ENCODE data around the gene STX2. TPM values are rescaled to one million over a fixed set of nuclear protein-coding genes. Genes with fewer than 3 reads are reported as not detected.

Gene STX2
- polyA plus RNA-seq, 1 donor (not counting 4 experiments of a cell fraction or from before 2014, with no cell fraction given) = 24.1 TPM

DNA sequence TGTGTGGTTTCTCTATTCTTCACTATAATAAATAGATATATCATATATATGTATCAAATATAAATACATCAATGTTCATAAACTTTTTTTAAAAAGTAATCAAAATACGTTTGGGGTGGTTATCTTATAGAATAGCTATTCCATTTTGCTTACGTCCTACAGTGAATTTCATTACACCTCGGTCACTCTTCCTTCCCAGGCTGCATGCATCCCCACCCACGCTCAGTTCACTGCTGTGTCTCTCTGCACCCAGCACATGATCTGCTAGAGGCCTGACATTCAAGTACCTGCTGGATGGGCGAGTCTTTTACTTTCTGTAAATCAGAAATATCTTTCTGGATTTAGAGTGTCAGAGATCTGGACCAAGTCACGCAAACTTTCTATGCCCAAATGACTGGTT lies 3.6 kb downstream of the STX2 start:
- dilution Hi-C loops (cut with MboI; ENCODE audit: extremely low pct_ligation_motif_present, low sequenced_read_pairs) = no loop called here
- Histone ChIP-seq H3K4me1 (ENCODE audit: control insufficient read depth, extremely low read depth, insufficient read depth, low read length) (peaks cover 15% of the 10 kb centered on the region), H3K36me3 (ENCODE audit: control insufficient read depth in 2 of 2, extremely low read depth in 1 of 2, insufficient read depth in 2 of 2, low read length in 2 of 2) (peaks cover 1 to 2% of the 10 kb centered on the region in 2 experiments), H4K20me1 (ENCODE audit: control insufficient read depth, extremely low read depth, insufficient read depth, low read length) (no peaks in the 10 kb centered on the region), H3K9me3 (ENCODE audit: control insufficient read depth, low read depth, low read length) (no peaks in the 10 kb centered on the region), H3K79me2 (ENCODE audit: control insufficient read depth, insufficient read depth, low read length) (peaks cover 65% of the 10 kb centered on the region), H3K4me2 (ENCODE audit: control insufficient read depth, extremely low read depth, insufficient read depth, low read depth, low read length) (no peak overlapping the region), H3K27ac (ENCODE audit: control insufficient read depth, insufficient read depth, low read length) (no peak overlapping the region), H3K9ac (ENCODE audit: control insufficient read depth, extremely low read depth, insufficient read depth, low read length) (no peak overlapping the region), H2AFZ (ENCODE audit: control insufficient read depth, low read length) (no peak overlapping the region), H3K9me1 (ENCODE audit: control insufficient read depth, extremely low read depth, insufficient read depth, low read length) (no peaks in the 10 kb centered on the region), H3K27me3 (ENCODE audit: control insufficient read depth, extremely low read depth, insufficient read depth, low read length) (no peaks in the 10 kb centered on the region), H3K4me3 (ENCODE audit: control insufficient read depth in 2 of 3, extremely low read depth in 1 of 3, insufficient read depth in 2 of 3, low read depth in 1 of 3, low read length in 3 of 3) (no peak overlapping the region)
- no peak for DNase-seq (ENCODE audit: low read depth, low spot score)
- no peak for FAIRE-seq
- TF ChIP-seq EZH2 (IDR thresholded peaks at IDR 0.05; ENCODE audit: low read length) = no peak
- TF ChIP-seq, protein P1, sequence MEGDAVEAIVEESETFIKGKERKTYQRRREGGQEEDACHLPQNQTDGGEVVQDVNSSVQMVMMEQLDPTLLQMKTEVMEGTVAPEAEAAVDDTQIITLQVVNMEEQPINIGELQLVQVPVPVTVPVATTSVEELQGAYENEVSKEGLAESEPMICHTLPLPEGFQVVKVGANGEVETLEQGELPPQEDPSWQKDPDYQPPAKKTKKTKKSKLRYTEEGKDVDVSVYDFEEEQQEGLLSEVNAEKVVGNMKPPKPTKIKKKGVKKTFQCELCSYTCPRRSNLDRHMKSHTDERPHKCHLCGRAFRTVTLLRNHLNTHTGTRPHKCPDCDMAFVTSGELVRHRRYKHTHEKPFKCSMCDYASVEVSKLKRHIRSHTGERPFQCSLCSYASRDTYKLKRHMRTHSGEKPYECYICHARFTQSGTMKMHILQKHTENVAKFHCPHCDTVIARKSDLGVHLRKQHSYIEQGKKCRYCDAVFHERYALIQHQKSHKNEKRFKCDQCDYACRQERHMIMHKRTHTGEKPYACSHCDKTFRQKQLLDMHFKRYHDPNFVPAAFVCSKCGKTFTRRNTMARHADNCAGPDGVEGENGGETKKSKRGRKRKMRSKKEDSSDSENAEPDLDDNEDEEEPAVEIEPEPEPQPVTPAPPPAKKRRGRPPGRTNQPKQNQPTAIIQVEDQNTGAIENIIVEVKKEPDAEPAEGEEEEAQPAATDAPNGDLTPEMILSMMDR (optimal IDR thresholded peaks at IDR 0.05 in 1 of 3, IDR thresholded peaks at IDR 0.05 in 1 of 3, conservative IDR thresholded peaks at IDR 0.05 in 1 of 3; ENCODE audit: extremely low read depth in 1 of 3, insufficient read depth in 2 of 3, low read length in 3 of 3) = no peak

DNA sequence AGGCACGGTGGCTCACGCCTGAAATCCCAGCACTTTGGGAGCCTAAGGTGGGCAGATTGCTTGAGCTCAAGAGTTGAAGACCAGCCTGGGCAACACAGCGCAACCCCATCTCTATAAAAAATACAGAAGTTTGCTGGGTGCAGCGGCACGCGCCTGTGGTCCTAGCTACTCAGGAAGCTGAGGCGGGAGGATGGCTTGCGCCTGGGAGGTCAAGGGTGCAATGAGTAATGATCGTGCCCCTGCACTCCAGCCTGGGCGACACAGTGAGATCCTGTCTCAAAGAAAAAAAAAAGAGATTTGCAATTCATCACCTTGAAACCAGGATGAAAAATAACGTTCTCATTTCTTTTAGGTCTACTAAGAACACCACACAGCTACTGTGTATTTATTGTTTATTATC lies 4.0 kb downstream of the STX2 start:
- peaks cover 68% of the 10 kb centered on the region for H3K79me2 ChIP-seq (ENCODE audit: control insufficient read depth, insufficient read depth, low read length)
- H3K4me1 ChIP-seq (ENCODE audit: control insufficient read depth, extremely low read depth, insufficient read depth, low read length) = peaks cover 15% of the 10 kb centered on the region
- dilution Hi-C loops (cut with MboI; ENCODE audit: extremely low pct_ligation_motif_present, low sequenced_read_pairs) = no loop called here
- no peak for FAIRE-seq
- no peak overlapping the region for H3K9ac ChIP-seq (ENCODE audit: control insufficient read depth, extremely low read depth, insufficient read depth, low read length)
- no peaks in the 10 kb centered on the region for H3K27me3 ChIP-seq (ENCODE audit: control insufficient read depth, extremely low read depth, insufficient read depth, low read length)
- peaks cover 1 to 2% of the 10 kb centered on the region in 2 experiments for H3K36me3 ChIP-seq (ENCODE audit: control insufficient read depth in 2 of 2, extremely low read depth in 1 of 2, insufficient read depth in 2 of 2, low read length in 2 of 2)
- no peaks in the 10 kb centered on the region for H4K20me1 ChIP-seq (ENCODE audit: control insufficient read depth, extremely low read depth, insufficient read depth, low read length)
- H2AFZ ChIP-seq (ENCODE audit: control insufficient read depth, low read length) = no peak overlapping the region
- H3K4me2 ChIP-seq (ENCODE audit: control insufficient read depth, extremely low read depth, insufficient read depth, low read depth, low read length) = no peak overlapping the region
- TF ChIP-seq, protein P1 (optimal IDR thresholded peaks at IDR 0.05 in 1 of 3, IDR thresholded peaks at IDR 0.05 in 1 of 3, conservative IDR thresholded peaks at IDR 0.05 in 1 of 3; ENCODE audit: extremely low read depth in 1 of 3, insufficient read depth in 2 of 3, low read length in 3 of 3) = no peak
- no peak for TF ChIP-seq EZH2 (IDR thresholded peaks at IDR 0.05; ENCODE audit: low read length)
- no peaks in the 10 kb centered on the region for H3K9me3 ChIP-seq (ENCODE audit: control insufficient read depth, low read depth, low read length)
- no peak for DNase-seq (ENCODE audit: low read depth, low spot score)
- H3K4me3 ChIP-seq (ENCODE audit: control insufficient read depth in 2 of 3, extremely low read depth in 1 of 3, insufficient read depth in 2 of 3, low read depth in 1 of 3, low read length in 3 of 3) = no peak overlapping the region
- no peak overlapping the region for H3K27ac ChIP-seq (ENCODE audit: control insufficient read depth, insufficient read depth, low read length)
- no peaks in the 10 kb centered on the region for H3K9me1 ChIP-seq (ENCODE audit: control insufficient read depth, extremely low read depth, insufficient read depth, low read length)
